ENCODE data around the gene UBE2O. TPM values are rescaled to one million over a fixed set of nuclear protein-coding genes. Genes with fewer than 3 reads are reported as not detected.
"Not testable (repeated sequence)": the region's sequence is repeated elsewhere in the genome, so short reads cannot be mapped to it uniquely, and the experiment has no call there.

Gene UBE2O
- total RNA-seq, 4 donors from 2014 or later = 20.5 to 75.1 (median 31.6) TPM

GRCh38 chr17:76363107-76363842, 89.7 kb downstream of the UBE2O start:
- Histone ChIP-seq H3K4me3 (no peak overlapping the region), H3K36me3 (no peaks in the 10 kb centered on the region), H3K27ac (no peak overlapping the region), H3K4me1 (no peaks in the 10 kb centered on the region), H3K9me3 (no peaks in the 10 kb centered on the region), H3K27me3 (no peaks in the 10 kb centered on the region)
- TF ChIP-seq POLR2A (IDR thresholded peaks at IDR 0.05) = no peak
- no peak for TF ChIP-seq CTCF (IDR thresholded peaks at IDR 0.05)
- no peak for DNase-seq

- DNase-seq = no peak
- Histone ChIP-seq H3K36me3 (no peaks in the 10 kb centered on the region), H3K4me3 (no peak overlapping the region), H3K27ac (no peak overlapping the region), H3K4me1 (no peaks in the 10 kb centered on the region), H3K27me3 (no peaks in the 10 kb centered on the region), H3K9me3 (no peaks in the 10 kb centered on the region)
- TF ChIP-seq POLR2A (IDR thresholded peaks at IDR 0.05) (no peak), CTCF (IDR thresholded peaks at IDR 0.05) (no peak)
Observed at GRCh38 chr17:76360461-76360860, 92.5 kb downstream of the UBE2O start.

- H3K27me3 ChIP-seq, H3K36me3 ChIP-seq, DNase-seq, H3K4me1 ChIP-seq, H3K27ac ChIP-seq, H3K4me3 ChIP-seq, H3K9me3 ChIP-seq: not testable (repeated sequence)
Observed at GRCh38 chr17:76359776-76360175, 93.2 kb downstream of the UBE2O start.

GRCh38 chr17:76359375-76359774, 93.6 kb downstream of the UBE2O start:
- DNase-seq = no peak
- Histone ChIP-seq H3K4me3 (no peak overlapping the region), H3K9me3 (no peaks in the 10 kb centered on the region), H3K27me3 (no peaks in the 10 kb centered on the region), H3K4me1 (peaks cover 0 to 2% (median 0%) of the 10 kb centered on the region in 4 donors), H3K27ac (no peak overlapping the region), H3K36me3 (no peaks in the 10 kb centered on the region)
- TF ChIP-seq CTCF (IDR thresholded peaks at IDR 0.05) = no peak
- no peak for TF ChIP-seq POLR2A (IDR thresholded peaks at IDR 0.05)

- H3K27ac ChIP-seq = no peak overlapping the region
- no peak for TF ChIP-seq POLR2A (IDR thresholded peaks at IDR 0.05)
- no peak for TF ChIP-seq CTCF (IDR thresholded peaks at IDR 0.05)
- H3K27me3 ChIP-seq = no peaks in the 10 kb centered on the region
Observed at GRCh38 chr17:76357597-76358158, 95.3 kb downstream of the UBE2O start.

GRCh38 chr17:76356803-76357456, 96.0 kb downstream of the UBE2O start:
- H3K27me3 ChIP-seq = no peaks in the 10 kb centered on the region
- H3K4me3 ChIP-seq = no peak overlapping the region
- no peak for DNase-seq
- no peaks in the 10 kb centered on the region for H3K9me3 ChIP-seq
- H3K36me3 ChIP-seq = no peaks in the 10 kb centered on the region
- H3K27ac ChIP-seq = no peak overlapping the region
- TF ChIP-seq CTCF (IDR thresholded peaks at IDR 0.05) = no peak
- TF ChIP-seq POLR2A (IDR thresholded peaks at IDR 0.05) = no peak
- H3K4me1 ChIP-seq = peaks cover 0 to 13% (median 0%) of the 10 kb centered on the region in 4 donors

More at GRCh38 chr17:76357597-76358158, 95.3 kb downstream of the UBE2O start:
- no peaks in the 10 kb centered on the region for H3K9me3 ChIP-seq
- no peak overlapping the region for H3K4me3 ChIP-seq
- no peak for DNase-seq
- H3K4me1 ChIP-seq = peaks cover 0 to 7% (median 0%) of the 10 kb centered on the region in 4 donors
- H3K36me3 ChIP-seq = no peaks in the 10 kb centered on the region

Measured in Peyer's patch (tissue), 4 donors.